Measurements from ENCODE around the gene TPRN.

The TPRN gene

DNA sequence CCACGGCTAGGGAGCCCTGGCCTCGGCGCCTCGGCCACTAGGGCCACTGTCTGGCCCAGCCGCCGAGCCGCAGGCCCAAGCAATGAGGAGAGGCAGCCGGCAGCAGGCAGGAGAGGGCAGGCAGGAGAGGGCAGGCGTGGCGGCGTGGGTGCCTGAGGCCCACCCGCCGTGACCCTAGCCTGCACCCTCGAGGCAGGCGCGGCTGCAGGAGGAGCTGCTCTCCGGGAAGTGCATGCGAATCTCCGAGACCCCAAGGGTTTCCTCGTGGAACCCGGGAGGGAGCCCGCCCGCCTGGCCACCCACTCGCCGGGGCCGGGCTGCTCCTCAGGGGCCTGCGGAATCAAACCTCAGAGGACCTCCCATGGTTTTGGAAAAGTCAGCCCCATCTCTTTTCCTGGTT, 52.3 kb downstream of the TPRN start:
- no peaks in the 10 kb centered on the region for H3K36me3 ChIP-seq (ENCODE audit: control insufficient read depth in 1 of 2, insufficient read depth in 2 of 2, low read depth in 1 of 2, low read length in 2 of 2)
- WGBS: 81% methylated on average over 27 of the region's 27 CpGs

DNA sequence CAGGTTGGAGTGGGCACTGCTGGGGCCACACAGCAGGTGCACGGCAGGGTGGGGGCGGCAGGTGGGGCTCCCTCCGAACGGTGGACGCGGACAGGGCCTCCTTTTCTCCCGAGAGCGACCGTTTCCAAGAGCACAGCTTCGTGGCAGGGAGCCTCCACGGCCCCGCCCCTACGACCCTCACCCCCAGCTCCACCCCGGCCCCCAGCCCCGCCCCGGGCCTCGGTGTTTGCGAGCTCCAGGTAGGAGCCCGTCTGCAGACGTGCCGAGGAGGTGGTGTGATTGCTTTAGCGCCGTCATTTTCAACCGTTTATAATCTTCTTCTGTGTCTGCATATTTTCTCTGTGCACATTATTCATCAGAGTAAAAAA, 52.8 kb downstream of the TPRN start:
- no peak overlapping the region for H3K27ac ChIP-seq (ENCODE audit: low read length, poor library complexity, severe bottlenecking)
- H3K4me2 ChIP-seq (ENCODE audit: low read length, poor library complexity, severe bottlenecking): no peak overlapping the region
- peaks cover 8 to 40% of the 10 kb centered on the region in 2 experiments for H3K27me3 ChIP-seq (ENCODE audit: control insufficient read depth in 1 of 2, insufficient read depth in 1 of 2, low read length in 2 of 2)
- no peak overlapping the region for H2BK120ac ChIP-seq (ENCODE audit: low read depth, low read length)
- H3K79me1 ChIP-seq (replicated peaks; ENCODE audit: low read length, poor library complexity, severe bottlenecking): no peaks in the 10 kb centered on the region
- H3K36me3 ChIP-seq (ENCODE audit: control insufficient read depth in 1 of 2, insufficient read depth in 2 of 2, low read depth in 1 of 2, low read length in 2 of 2): no peaks in the 10 kb centered on the region
- H2BK5ac ChIP-seq (ENCODE audit: low read depth, low read length, poor library complexity, severe bottlenecking): no peak overlapping the region
- DNase-seq: no peak
- no peak overlapping the region for H2BK15ac ChIP-seq (ENCODE audit: low read depth, poor library complexity, severe bottlenecking)
- no peak overlapping the region for H3K9ac ChIP-seq (ENCODE audit: low read length)
- H2AK5ac ChIP-seq (ENCODE audit: low read length, severe bottlenecking): no peak overlapping the region
- H3K23ac ChIP-seq (ENCODE audit: low read length in 2 of 2): no peak overlapping the region
- no peak overlapping the region for H3K14ac ChIP-seq (ENCODE audit: low read length in 2 of 2)
- H2BK12ac ChIP-seq (ENCODE audit: low read length in 2 of 2): no peak overlapping the region
- H3K4ac ChIP-seq (ENCODE audit: low read depth in 1 of 2, low read length in 2 of 2): no peak overlapping the region
- no peak overlapping the region for H2AFZ ChIP-seq (ENCODE audit: low read depth, low read length)
- no peaks in the 10 kb centered on the region for H3K9me3 ChIP-seq (ENCODE audit: control insufficient read depth, low read length)
- WGBS: 49% methylated on average over 24 of the region's 24 CpGs
- H4K91ac ChIP-seq (ENCODE audit: low read length): no peak overlapping the region
- no peak overlapping the region for H3K4me3 ChIP-seq (ENCODE audit: insufficient read depth in 1 of 2, low read depth in 1 of 2, low read length in 2 of 2)
- H3K18ac ChIP-seq (ENCODE audit: low read depth in 1 of 2, low read length in 2 of 2): no peak overlapping the region
- H3K4me1 ChIP-seq (ENCODE audit: control insufficient read depth, insufficient read depth, low read depth, low read length): peaks cover 8% of the 10 kb centered on the region
- H4K8ac ChIP-seq (ENCODE audit: low read length): no peak overlapping the region

More for the DNA sequence above, 52.3 kb downstream of the TPRN start:
- no peak overlapping the region for H2AK5ac ChIP-seq (ENCODE audit: low read length, severe bottlenecking)
- H3K4me2 ChIP-seq (ENCODE audit: low read length, poor library complexity, severe bottlenecking): no peak overlapping the region
- H2AFZ ChIP-seq (ENCODE audit: low read depth, low read length): no peak overlapping the region
- H3K4ac ChIP-seq (ENCODE audit: low read depth in 1 of 2, low read length in 2 of 2): no peak overlapping the region
- H2BK12ac ChIP-seq (ENCODE audit: low read length in 2 of 2): no peak overlapping the region
- no peak overlapping the region for H3K18ac ChIP-seq (ENCODE audit: low read depth in 1 of 2, low read length in 2 of 2)
- no peaks in the 10 kb centered on the region for H3K79me1 ChIP-seq (replicated peaks; ENCODE audit: low read length, poor library complexity, severe bottlenecking)
- H3K9ac ChIP-seq (ENCODE audit: low read length): no peak overlapping the region
- H2BK5ac ChIP-seq (ENCODE audit: low read depth, low read length, poor library complexity, severe bottlenecking): no peak overlapping the region
- no peak overlapping the region for H2BK120ac ChIP-seq (ENCODE audit: low read depth, low read length)
- H3K9me3 ChIP-seq (ENCODE audit: control insufficient read depth, low read length): no peaks in the 10 kb centered on the region
- peak overlapping the region in 1 of 2 experiments; percentile 14 for H3K4me3 ChIP-seq (ENCODE audit: insufficient read depth in 1 of 2, low read depth in 1 of 2, low read length in 2 of 2)
- H3K23ac ChIP-seq (ENCODE audit: low read length in 2 of 2): no peak overlapping the region
- no peak for DNase-seq
- H4K91ac ChIP-seq (ENCODE audit: low read length): no peak overlapping the region
- H3K4me1 ChIP-seq (ENCODE audit: control insufficient read depth, insufficient read depth, low read depth, low read length): peaks cover 8% of the 10 kb centered on the region
- no peak overlapping the region for H3K27ac ChIP-seq (ENCODE audit: low read length, poor library complexity, severe bottlenecking)
- no peak overlapping the region for H4K8ac ChIP-seq (ENCODE audit: low read length)
- H2BK15ac ChIP-seq (ENCODE audit: low read depth, poor library complexity, severe bottlenecking): no peak overlapping the region
- peaks cover 3 to 35% of the 10 kb centered on the region in 2 experiments for H3K27me3 ChIP-seq (ENCODE audit: control insufficient read depth in 1 of 2, insufficient read depth in 1 of 2, low read length in 2 of 2)
- H3K14ac ChIP-seq (ENCODE audit: low read length in 2 of 2): no peak overlapping the region

DNA sequence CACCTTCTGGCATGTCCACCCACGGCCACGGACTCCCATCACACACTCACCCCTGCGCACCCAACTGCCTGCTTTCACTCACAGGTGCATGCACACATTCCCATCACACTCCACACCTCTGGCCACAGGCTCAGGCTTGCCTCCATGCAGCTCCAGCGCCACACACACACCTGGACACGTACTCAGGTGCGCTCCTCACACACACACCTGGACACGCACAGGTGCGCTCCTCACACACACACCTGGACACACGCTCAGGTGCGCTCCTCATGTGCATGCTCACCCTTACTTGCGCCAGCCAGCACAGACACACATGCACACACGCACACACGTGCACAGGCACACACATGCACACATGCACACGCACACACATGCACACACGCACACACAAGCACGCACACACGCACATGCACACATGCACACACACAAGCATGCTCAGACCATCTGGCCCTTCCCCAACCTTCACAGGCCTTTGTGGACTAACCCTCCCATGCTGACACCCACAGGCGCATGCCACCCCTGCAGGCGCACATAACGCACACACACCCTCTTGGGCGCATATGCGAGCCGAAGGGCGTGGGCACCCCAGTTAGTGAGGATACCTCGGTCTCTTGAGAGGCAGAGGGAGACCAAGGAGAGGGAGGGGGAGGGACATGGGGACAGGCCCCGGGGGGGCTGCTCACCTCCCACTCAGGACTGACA, 53.3 kb downstream of the TPRN start:
- H3K4me3 ChIP-seq (ENCODE audit: insufficient read depth in 1 of 2, low read depth in 1 of 2, low read length in 2 of 2): no peak overlapping the region
- peaks cover 8% of the 10 kb centered on the region for H3K4me1 ChIP-seq (ENCODE audit: control insufficient read depth, insufficient read depth, low read depth, low read length)
- H3K4me2 ChIP-seq (ENCODE audit: low read length, poor library complexity, severe bottlenecking): no peak overlapping the region
- DNase-seq: no peak
- H2BK120ac ChIP-seq (ENCODE audit: low read depth, low read length): no peak overlapping the region
- H3K18ac ChIP-seq (ENCODE audit: low read depth in 1 of 2, low read length in 2 of 2): no peak overlapping the region
- no peak overlapping the region for H2BK15ac ChIP-seq (ENCODE audit: low read depth, poor library complexity, severe bottlenecking)
- WGBS: 85% methylated on average over 26 of the region's 26 CpGs
- no peak overlapping the region for H3K9ac ChIP-seq (ENCODE audit: low read length)
- no peak overlapping the region for H3K27ac ChIP-seq (ENCODE audit: low read length, poor library complexity, severe bottlenecking)
- H3K23ac ChIP-seq (ENCODE audit: low read length in 2 of 2): no peak overlapping the region
- H2AK5ac ChIP-seq (ENCODE audit: low read length, severe bottlenecking): no peak overlapping the region
- H3K9me3 ChIP-seq (ENCODE audit: control insufficient read depth, low read length): no peaks in the 10 kb centered on the region
- no peak overlapping the region for H2BK12ac ChIP-seq (ENCODE audit: low read length in 2 of 2)
- no peaks in the 10 kb centered on the region for H3K79me1 ChIP-seq (replicated peaks; ENCODE audit: low read length, poor library complexity, severe bottlenecking)
- no peak overlapping the region for H2BK5ac ChIP-seq (ENCODE audit: low read depth, low read length, poor library complexity, severe bottlenecking)
- no peak overlapping the region for H4K91ac ChIP-seq (ENCODE audit: low read length)
- H4K8ac ChIP-seq (ENCODE audit: low read length): no peak overlapping the region
- no peak overlapping the region for H3K4ac ChIP-seq (ENCODE audit: low read depth in 1 of 2, low read length in 2 of 2)
- H2AFZ ChIP-seq (ENCODE audit: low read depth, low read length): no peak overlapping the region
- H3K14ac ChIP-seq (ENCODE audit: low read length in 2 of 2): no peak overlapping the region
- H3K27me3 ChIP-seq (ENCODE audit: control insufficient read depth in 1 of 2, insufficient read depth in 1 of 2, low read length in 2 of 2): peaks cover 13 to 45% of the 10 kb centered on the region in 2 experiments
- no peaks in the 10 kb centered on the region for H3K36me3 ChIP-seq (ENCODE audit: control insufficient read depth in 1 of 2, insufficient read depth in 2 of 2, low read depth in 1 of 2, low read length in 2 of 2)

DNA sequence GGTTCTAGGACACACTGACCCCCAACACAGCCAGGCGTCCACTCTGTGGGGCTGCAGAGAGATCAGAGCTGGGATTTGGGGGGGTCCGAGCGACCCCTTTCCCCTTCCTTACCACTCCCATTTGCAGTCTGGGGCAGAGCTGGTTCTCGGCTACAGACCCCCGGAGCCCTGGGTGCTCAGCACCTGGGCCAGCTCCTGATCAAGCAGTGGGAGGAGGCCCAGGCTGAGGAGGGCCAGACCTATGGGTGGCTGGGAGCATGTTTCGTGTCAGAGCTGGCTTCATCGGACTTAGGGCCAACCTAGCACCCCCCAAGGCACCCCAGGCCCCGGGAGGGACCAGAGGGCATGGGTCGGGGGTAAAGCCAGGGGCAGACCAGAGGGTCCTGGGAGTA, 54.0 kb downstream of the TPRN start:
- no peak overlapping the region for H3K4ac ChIP-seq (ENCODE audit: low read depth in 1 of 2, low read length in 2 of 2)
- no peaks in the 10 kb centered on the region for H3K79me1 ChIP-seq (replicated peaks; ENCODE audit: low read length, poor library complexity, severe bottlenecking)
- H3K9ac ChIP-seq (ENCODE audit: low read length): no peak overlapping the region
- no peak overlapping the region for H2BK120ac ChIP-seq (ENCODE audit: low read depth, low read length)
- no peaks in the 10 kb centered on the region for H3K9me3 ChIP-seq (ENCODE audit: control insufficient read depth, low read length)
- no peak overlapping the region for H3K18ac ChIP-seq (ENCODE audit: low read depth in 1 of 2, low read length in 2 of 2)
- no peak overlapping the region for H3K4me3 ChIP-seq (ENCODE audit: insufficient read depth in 1 of 2, low read depth in 1 of 2, low read length in 2 of 2)
- H2AFZ ChIP-seq (ENCODE audit: low read depth, low read length): no peak overlapping the region
- H3K36me3 ChIP-seq (ENCODE audit: control insufficient read depth in 1 of 2, insufficient read depth in 2 of 2, low read depth in 1 of 2, low read length in 2 of 2): no peaks in the 10 kb centered on the region
- H2BK12ac ChIP-seq (ENCODE audit: low read length in 2 of 2): no peak overlapping the region
- H3K4me1 ChIP-seq (ENCODE audit: control insufficient read depth, insufficient read depth, low read depth, low read length): peaks cover 8% of the 10 kb centered on the region
- H2BK15ac ChIP-seq (ENCODE audit: low read depth, poor library complexity, severe bottlenecking): no peak overlapping the region
- H4K8ac ChIP-seq (ENCODE audit: low read length): no peak overlapping the region
- no peak overlapping the region for H3K14ac ChIP-seq (ENCODE audit: low read length in 2 of 2)
- 76% methylated on average over 5 of the region's 9 CpGs for WGBS
- no peak overlapping the region for H3K23ac ChIP-seq (ENCODE audit: low read length in 2 of 2)
- no peak overlapping the region for H3K27ac ChIP-seq (ENCODE audit: low read length, poor library complexity, severe bottlenecking)
- H3K4me2 ChIP-seq (ENCODE audit: low read length, poor library complexity, severe bottlenecking): no peak overlapping the region
- no peak overlapping the region for H2AK5ac ChIP-seq (ENCODE audit: low read length, severe bottlenecking)
- H2BK5ac ChIP-seq (ENCODE audit: low read depth, low read length, poor library complexity, severe bottlenecking): no peak overlapping the region
- no peak for DNase-seq
- no peak overlapping the region for H4K91ac ChIP-seq (ENCODE audit: low read length)
- H3K27me3 ChIP-seq (ENCODE audit: control insufficient read depth in 1 of 2, insufficient read depth in 1 of 2, low read length in 2 of 2): peaks cover 20 to 52% of the 10 kb centered on the region in 2 experiments
